Tibial nerve (tissue), 4 donors: ENCODE results near the gene CCDC174.

Experiments
- CTCF ChIP-seq, 5 experiments: fragments of 200-600 bp in 3 of 5; fragments of 450-650 bp in 2 of 5; sonication (generic) in 3 of 5; IDR thresholded peaks; one replicate each; pipeline ENCODE4 v1.5.1; 2016 to 2019; ENCODE audit warnings: antibody characterized with exemption in 5 of 5, mild to moderate bottlenecking in 3 of 5, moderate library complexity in 2 of 5
- EP300 ChIP-seq, 2 donors: sonication (generic); formaldehyde crosslinking; IDR thresholded peaks; one replicate each; pipeline ENCODE4 v1.6.1; 2017; ENCODE audit warnings: antibody characterized with exemption in 2 of 2, mild to moderate bottlenecking in 1 of 2
- POLR2A ChIP-seq, 2 donors: fragments of 450-650 bp; IDR thresholded peaks; one replicate each; pipeline ENCODE4 v1.6.1; 2017; ENCODE audit warnings: antibody characterized with exemption in 2 of 2, mild to moderate bottlenecking in 2 of 2, moderate library complexity in 2 of 2

GRCh38 chr3:14609506-14609905 lies 42.1 kb upstream of the CCDC174 start:
- no peak for TF ChIP-seq CTCF (IDR thresholded peaks at IDR 0.05)
- no peak for TF ChIP-seq POLR2A (IDR thresholded peaks at IDR 0.05)
- no peak for TF ChIP-seq EP300 (IDR thresholded peaks at IDR 0.05)
